Right ventricle myocardium inferior (tissue), 1 donor: Measurements from ENCODE around the gene FSD1L. TPM values are rescaled to one million over a fixed set of nuclear protein-coding genes. Genes with fewer than 3 reads are reported as not detected.

Source experiments
- ATAC-seq: fragments of 200-7000 bp; cut with Tn5 transposase; one replicate; pipeline ENCODE4 v1.9.1; 2020; ENCODE audit warnings: mild to moderate bottlenecking, moderate library complexity
- DNase-seq: peaks from one replicate; pipeline ENCODE4 v3.0.0; 2021; ENCODE audit errors: missing footprints
- intact Hi-C: fragments of 100-400 bp; cut with DNase I; formaldehyde crosslinking; loops from one replicate; pipeline ENCODE4 v1.11.0; 2022
- long read RNA-seq: library from polyadenylated mRNA; unstranded; transcript quantifications from one replicate; pipeline ENCODE4 v2.0.0, GENCODE V29; 2021
- total RNA-seq: library from RNA; stranded (reverse); fragmentation: NEBNext Ultra II Directional; extraction: Animal tissue kit (Norgen Biotek cat#: 25700); gene quantifications from one replicate; pipeline ENCODE4 v1.2.1, GENCODE V29; 2021
- donor health status: DM: no; HTN: yes; CAD: no; lungs with severe emphysema.

The FSD1L gene
- total RNA-seq: 4.5 TPM
- long read RNA-seq: 0 reads

- peak; percentile 97 for DNase-seq
- intact Hi-C loops: loop anchor here (5.0 kb wide), 1 partner anchor 109 kb away; the partner anchor contains the start of gene FKTN
- peak; percentile 99 for ATAC-seq
Measured at GRCh38 chr9:105447814-105448812, at the start of gene FSD1L. FSD1L (plus strand) TSS chr9:105448034; CDS start chr9:105448221, 187 bp downstream.

- no peak for ATAC-seq
- intact Hi-C loops: no loop called here
- DNase-seq: no peak
Measured at GRCh38 chr9:105399117-105399516, 48.7 kb upstream of the FSD1L start.

- ATAC-seq (no peak), DNase-seq (no peak)
- intact Hi-C loops: loop anchor here (10.0 kb wide), 1 partner anchor 157 kb away; the partner anchor contains the start of gene SLC44A1
Measured at GRCh38 chr9:105401651-105402050, 46.2 kb upstream of the FSD1L start.

GRCh38 chr9:105403552-105404248 lies 44.1 kb upstream of the FSD1L start:
- ATAC-seq (no peak), DNase-seq (no peak)
- intact Hi-C loops: loop anchor here (10.0 kb wide), 1 partner anchor 159 kb away; the partner anchor contains the start of gene SLC44A1

- ATAC-seq: no peak
- DNase-seq: no peak
- intact Hi-C loops: loop anchor here (10.0 kb wide), 1 partner anchor 161 kb away; the partner anchor contains the start of gene SLC44A1
Measured at GRCh38 chr9:105405514-105406131, 42.2 kb upstream of the FSD1L start.

GRCh38 chr9:105406369-105406768 lies 41.5 kb upstream of the FSD1L start:
- intact Hi-C loops: loop anchor here (10.0 kb wide), 1 partner anchor 162 kb away; the partner anchor contains the start of gene SLC44A1
- ATAC-seq (no peak), DNase-seq (no peak)

- no peak for DNase-seq
- intact Hi-C loops: loop anchor here (10.0 kb wide), 1 partner anchor 609 kb away; no protein-coding TSS in a partner anchor
- no peak for ATAC-seq
Measured at GRCh38 chr9:105413525-105413924, 34.3 kb upstream of the FSD1L start.

- ATAC-seq (no peak), DNase-seq (no peak)
- intact Hi-C loops: loop anchor here (1.0 to 10.0 kb wide), 4 partner anchors 254 to 610 kb away; no protein-coding TSS in a partner anchor
Measured at GRCh38 chr9:105414947-105415661, 32.7 kb upstream of the FSD1L start.

GRCh38 chr9:105415662-105415980 lies 32.2 kb upstream of the FSD1L start:
- intact Hi-C loops: loop anchor here (1.0 to 10.0 kb wide), 4 partner anchors 255 to 611 kb away; no protein-coding TSS in a partner anchor
- DNase-seq: no peak
- ATAC-seq: no peak

GRCh38 chr9:105416840-105417239 lies 31.0 kb upstream of the FSD1L start:
- no peak for DNase-seq
- intact Hi-C loops: loop anchor here (10.0 kb wide), 1 partner anchor 612 kb away; no protein-coding TSS in a partner anchor
- no peak for ATAC-seq

- DNase-seq (no peak), ATAC-seq (no peak)
- intact Hi-C loops: loop anchor here (10.0 kb wide), 1 partner anchor 614 kb away; no protein-coding TSS in a partner anchor
Measured at GRCh38 chr9:105418588-105419500, 29.0 kb upstream of the FSD1L start.

GRCh38 chr9:105419816-105420597 lies 27.8 kb upstream of the FSD1L start:
- DNase-seq (no peak), ATAC-seq (no peak)
- intact Hi-C loops: loop anchor here (5.0 to 10.0 kb wide), 2 partner anchors 57 to 615 kb away; no protein-coding TSS in a partner anchor

- DNase-seq (no peak), ATAC-seq (no peak)
- intact Hi-C loops: loop anchor here (5.0 kb wide), 1 partner anchor 56 kb away; no protein-coding TSS in a partner anchor
Measured at GRCh38 chr9:105421154-105421553, 26.7 kb upstream of the FSD1L start.

- no peak for ATAC-seq
- intact Hi-C loops: loop anchor here (5.0 kb wide), 1 partner anchor 55 kb away; no protein-coding TSS in a partner anchor
Measured at GRCh38 chr9:105421864-105422263, 26.0 kb upstream of the FSD1L start.

GRCh38 chr9:105425816-105426433 lies 21.9 kb upstream of the FSD1L start:
- DNase-seq (no peak), ATAC-seq (no peak)
- intact Hi-C loops: no loop called here

More at GRCh38 chr9:105421864-105422263, 26.0 kb upstream of the FSD1L start:
- DNase-seq: no peak

- intact Hi-C loops: no loop called here
- DNase-seq (no peak), ATAC-seq (no peak)
Measured at GRCh38 chr9:105426657-105427056, 21.2 kb upstream of the FSD1L start.
